ENCODE data around the gene ARMC12.

DNA sequence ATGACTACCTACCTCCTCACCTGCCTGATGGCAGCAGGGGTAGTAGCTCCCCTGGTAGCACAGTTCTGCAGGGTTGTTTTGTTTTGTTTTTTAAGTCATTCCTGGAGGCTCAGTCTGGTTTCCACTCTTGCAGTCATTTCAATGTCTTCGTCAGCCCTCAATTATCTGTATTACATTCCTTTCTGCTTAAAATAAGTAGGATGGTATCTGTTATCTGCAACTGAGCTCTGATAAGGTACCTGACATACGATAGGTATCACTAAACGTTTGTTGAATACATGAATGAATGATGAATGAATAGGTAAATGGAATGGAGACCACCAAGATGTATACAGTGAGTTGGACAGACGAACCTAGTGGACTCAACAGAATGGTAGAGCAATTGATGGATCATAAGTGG, 32.4 kb downstream of the ARMC12 start:
- TF ChIP-seq, protein P1, sequence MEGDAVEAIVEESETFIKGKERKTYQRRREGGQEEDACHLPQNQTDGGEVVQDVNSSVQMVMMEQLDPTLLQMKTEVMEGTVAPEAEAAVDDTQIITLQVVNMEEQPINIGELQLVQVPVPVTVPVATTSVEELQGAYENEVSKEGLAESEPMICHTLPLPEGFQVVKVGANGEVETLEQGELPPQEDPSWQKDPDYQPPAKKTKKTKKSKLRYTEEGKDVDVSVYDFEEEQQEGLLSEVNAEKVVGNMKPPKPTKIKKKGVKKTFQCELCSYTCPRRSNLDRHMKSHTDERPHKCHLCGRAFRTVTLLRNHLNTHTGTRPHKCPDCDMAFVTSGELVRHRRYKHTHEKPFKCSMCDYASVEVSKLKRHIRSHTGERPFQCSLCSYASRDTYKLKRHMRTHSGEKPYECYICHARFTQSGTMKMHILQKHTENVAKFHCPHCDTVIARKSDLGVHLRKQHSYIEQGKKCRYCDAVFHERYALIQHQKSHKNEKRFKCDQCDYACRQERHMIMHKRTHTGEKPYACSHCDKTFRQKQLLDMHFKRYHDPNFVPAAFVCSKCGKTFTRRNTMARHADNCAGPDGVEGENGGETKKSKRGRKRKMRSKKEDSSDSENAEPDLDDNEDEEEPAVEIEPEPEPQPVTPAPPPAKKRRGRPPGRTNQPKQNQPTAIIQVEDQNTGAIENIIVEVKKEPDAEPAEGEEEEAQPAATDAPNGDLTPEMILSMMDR (conservative IDR thresholded peaks at IDR 0.05 in 1 of 2, IDR thresholded peaks at IDR 0.05 in 1 of 2; ENCODE audit: low read depth in 1 of 2, low read length in 2 of 2) = no peak
- TF ChIP-seq EZH2 (IDR thresholded peaks at IDR 0.05; ENCODE audit: low read length, missing control alignments) = no peak

Measured in fibroblast of lung (primary cell).